ENCODE results near the gene ZNF407.

DNA sequence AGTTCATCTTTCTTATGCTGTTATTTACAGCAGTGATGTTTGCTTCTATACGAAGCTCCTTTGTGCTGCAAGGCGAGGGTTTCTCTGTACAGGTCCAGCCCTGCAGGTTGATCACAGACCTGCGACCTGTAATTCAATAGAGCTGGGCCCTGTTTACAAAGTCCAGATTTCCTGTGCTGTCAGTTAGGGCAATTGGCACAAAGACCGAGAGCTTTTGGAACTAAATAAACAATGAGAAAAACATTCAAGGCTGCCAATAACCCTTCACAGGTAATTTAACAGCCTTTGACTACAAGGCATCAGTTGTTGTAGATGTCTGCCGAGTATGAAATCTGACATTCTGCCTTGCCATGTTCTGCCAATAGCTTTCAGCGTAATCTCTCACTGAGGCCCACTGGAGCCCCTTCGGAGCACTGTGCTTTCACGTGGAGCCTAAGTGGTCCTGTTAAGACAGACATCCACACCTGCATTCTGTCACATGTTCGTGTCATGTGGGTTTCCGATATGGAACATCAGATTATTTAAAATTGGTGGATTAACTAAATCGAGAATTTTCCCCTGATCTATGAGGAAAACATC is 378.8 kb downstream of the ZNF407 start:
- TF ChIP-seq, protein P1, sequence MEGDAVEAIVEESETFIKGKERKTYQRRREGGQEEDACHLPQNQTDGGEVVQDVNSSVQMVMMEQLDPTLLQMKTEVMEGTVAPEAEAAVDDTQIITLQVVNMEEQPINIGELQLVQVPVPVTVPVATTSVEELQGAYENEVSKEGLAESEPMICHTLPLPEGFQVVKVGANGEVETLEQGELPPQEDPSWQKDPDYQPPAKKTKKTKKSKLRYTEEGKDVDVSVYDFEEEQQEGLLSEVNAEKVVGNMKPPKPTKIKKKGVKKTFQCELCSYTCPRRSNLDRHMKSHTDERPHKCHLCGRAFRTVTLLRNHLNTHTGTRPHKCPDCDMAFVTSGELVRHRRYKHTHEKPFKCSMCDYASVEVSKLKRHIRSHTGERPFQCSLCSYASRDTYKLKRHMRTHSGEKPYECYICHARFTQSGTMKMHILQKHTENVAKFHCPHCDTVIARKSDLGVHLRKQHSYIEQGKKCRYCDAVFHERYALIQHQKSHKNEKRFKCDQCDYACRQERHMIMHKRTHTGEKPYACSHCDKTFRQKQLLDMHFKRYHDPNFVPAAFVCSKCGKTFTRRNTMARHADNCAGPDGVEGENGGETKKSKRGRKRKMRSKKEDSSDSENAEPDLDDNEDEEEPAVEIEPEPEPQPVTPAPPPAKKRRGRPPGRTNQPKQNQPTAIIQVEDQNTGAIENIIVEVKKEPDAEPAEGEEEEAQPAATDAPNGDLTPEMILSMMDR (conservative IDR thresholded peaks at IDR 0.05; ENCODE audit: low read depth, low read length), result no peak
- no peak for TF ChIP-seq EZH2 (IDR thresholded peaks at IDR 0.05; ENCODE audit: borderline replicate concordance, low read depth, low read length, poor library complexity, severe bottlenecking)

All from A673 (cell line).